Endodermal cell (in vitro differentiated cells): ENCODE measurements around the gene KCNMB3. TPM values are rescaled to one million over a fixed set of nuclear protein-coding genes. Genes with fewer than 3 reads are reported as not detected.

ENCODE experiments used
- DNase-seq: peaks from one replicate; pipeline ENCODE4 v3.0.0-alpha.2; 2017
- H3K27ac ChIP-seq: 2 replicates; pipeline ENCODE4 v1.5.1; 2013; ENCODE audit warnings: mild to moderate bottlenecking, low read depth, low read length, moderate library complexity
- H3K27me3 ChIP-seq: 2 replicates; pipeline ENCODE4 v1.6.1; 2013; ENCODE audit warnings: mild to moderate bottlenecking, low read length, moderate library complexity; ENCODE audit not compliant: insufficient read depth, control insufficient read depth, poor library complexity, severe bottlenecking
- H3K36me3 ChIP-seq: 2 replicates; pipeline ENCODE4 v1.7.0; 2013; ENCODE audit warnings: mild to moderate bottlenecking, low read length, moderate library complexity; ENCODE audit not compliant: control insufficient read depth, insufficient read depth
- H3K4me1 ChIP-seq: one replicate; pipeline ENCODE4 v1.7.0; 2013; ENCODE audit warnings: low read length; ENCODE audit not compliant: control insufficient read depth, insufficient read depth
- H3K4me3 ChIP-seq: 2 replicates; pipeline ENCODE4 v1.5.1; 2013; ENCODE audit warnings: mild to moderate bottlenecking, low read length, moderate library complexity
- H3K9ac ChIP-seq: 2 replicates; pipeline ENCODE4 v1.6.1; 2013; ENCODE audit warnings: mild to moderate bottlenecking, low read length, moderate library complexity; ENCODE audit not compliant: poor library complexity, severe bottlenecking; ENCODE audit errors: extremely low read depth
- H3K9me3 ChIP-seq: 2 replicates; pipeline ENCODE4 v1.6.1; 2013; ENCODE audit warnings: mild to moderate bottlenecking, low read length, moderate library complexity; ENCODE audit not compliant: control insufficient read depth
- H3K27ac Mint-ChIP-seq: 2 replicates; pipeline ENCODE4 v1.8.0; 2020; ENCODE audit warnings: mixed read lengths
- H3K27me3 Mint-ChIP-seq: 2 replicates; pipeline ENCODE4 v1.8.0; 2021; ENCODE audit warnings: mild to moderate bottlenecking, mixed read lengths; ENCODE audit not compliant: insufficient read depth
- H3K36me3 Mint-ChIP-seq: 2 replicates; pipeline ENCODE4 v1.8.0; 2020; ENCODE audit warnings: low read depth, mixed read lengths
- H3K4me1 Mint-ChIP-seq: 2 replicates; pipeline ENCODE4 v1.8.0; 2020; ENCODE audit warnings: mixed read lengths
- H3K4me3 Mint-ChIP-seq: 2 replicates; pipeline ENCODE4 v1.8.0; 2020; ENCODE audit warnings: mild to moderate bottlenecking, moderate library complexity, mixed read lengths
- H3K9me3 Mint-ChIP-seq: 2 replicates; pipeline ENCODE4 v1.8.0; 2020; ENCODE audit warnings: mild to moderate bottlenecking, mixed read lengths
- CTCF ChIP-seq: fragments of 200-600 bp; sonication (generic); conservative IDR thresholded peaks from 2 replicates; pipeline ENCODE4 v1.5.0; 2021; ENCODE audit warnings: antibody characterized with exemption, mild to moderate bottlenecking
- WGBS, 2 experiments: methylation state at CpG; one replicate each; pipeline versions ENCODE4 v1.1.5 to v1.1.7; 2013; ENCODE audit warnings: missing lambda C conversion rate in 2 of 2, mixed read lengths in 1 of 2; ENCODE audit not compliant: insufficient coverage in 1 of 2, insufficient read length in 1 of 2; 5-methylcytosine and 5-hydroxymethylcytosine counted together
- total RNA-seq, 2 donors: library from RNA; stranded (reverse); fragmentation: NEBNext Ultra II Directional in 1 of 2; extraction: Animal tissue kit (Norgen Biotek cat#: 25700) in 1 of 2; gene quantifications; 2 replicates in 1 of 2; 3 replicates in 1 of 2; pipeline ENCODE4 v1.2.1, GENCODE V29; 2021

Gene KCNMB3
- total RNA-seq, 2 donors from 2014 or later = 2.4 to 2.6 TPM

- DNase-seq = no peak
- Mint-ChIP-seq H3K9me3 (no peaks in the 10 kb centered on the region), H3K4me3 (no peak overlapping the region), H3K36me3 (no peaks in the 10 kb centered on the region), H3K4me1 (peaks cover 6% of the 10 kb centered on the region), H3K27me3 (no peaks in the 10 kb centered on the region), H3K27ac (no peak overlapping the region)
- Histone ChIP-seq H3K4me1 (no peaks in the 10 kb centered on the region), H3K27me3 (no peaks in the 10 kb centered on the region), H3K36me3 (no peaks in the 10 kb centered on the region), H3K9ac (no peak overlapping the region), H3K4me3 (no peak overlapping the region), H3K27ac (no peak overlapping the region), H3K9me3 (no peaks in the 10 kb centered on the region)
- WGBS, 2 experiments = 95 to 100% methylated on average over 1 to 3 of the region's 3 CpGs
- peak; percentile 28 for TF ChIP-seq CTCF
These were observed 21.5 kb upstream of the KCNMB3 start for GRCh38 chr3:179272385-179272784.

- Histone ChIP-seq H3K9ac (no peak overlapping the region), H3K4me3 (no peak overlapping the region), H3K27me3 (no peaks in the 10 kb centered on the region), H3K9me3 (no peaks in the 10 kb centered on the region), H3K27ac (no peak overlapping the region), H3K36me3 (no peaks in the 10 kb centered on the region), H3K4me1 (no peaks in the 10 kb centered on the region)
- no peak for TF ChIP-seq CTCF
- Mint-ChIP-seq H3K4me3 (no peak overlapping the region), H3K36me3 (no peaks in the 10 kb centered on the region), H3K9me3 (no peaks in the 10 kb centered on the region), H3K27me3 (no peaks in the 10 kb centered on the region), H3K27ac (no peak overlapping the region), H3K4me1 (peaks cover 6% of the 10 kb centered on the region)
- DNase-seq = no peak
- 92 to 100% methylated on average over 4 of the region's 4 CpGs for WGBS, 2 experiments
These were observed 18.3 kb upstream of the KCNMB3 start for GRCh38 chr3:179269152-179269707.

GRCh38 chr3:179268400-179269051, 17.6 kb upstream of the KCNMB3 start:
- Histone ChIP-seq H3K27ac (no peak overlapping the region), H3K4me1 (no peaks in the 10 kb centered on the region), H3K9ac (no peak overlapping the region), H3K36me3 (no peaks in the 10 kb centered on the region), H3K4me3 (no peak overlapping the region), H3K9me3 (no peaks in the 10 kb centered on the region), H3K27me3 (no peaks in the 10 kb centered on the region)
- H3K9me3 Mint-ChIP-seq = no peaks in the 10 kb centered on the region
- no peaks in the 10 kb centered on the region for H3K36me3 Mint-ChIP-seq
- no peak overlapping the region for H3K27ac Mint-ChIP-seq
- WGBS, 2 experiments = 62 to 71% methylated on average over 2 to 4 of the region's 4 CpGs
- H3K27me3 Mint-ChIP-seq = no peaks in the 10 kb centered on the region
- no peak for DNase-seq
- no peak for TF ChIP-seq CTCF
- H3K4me3 Mint-ChIP-seq = no peak overlapping the region
- peaks cover 6% of the 10 kb centered on the region for H3K4me1 Mint-ChIP-seq
